ENCODE data around the gene ST6GALNAC1.

- TF ChIP-seq CTCF (IDR thresholded peaks at IDR 0.05; ENCODE audit: low read length) (no peak), EZH2 (IDR thresholded peaks at IDR 0.05; ENCODE audit: borderline replicate concordance, low read length) (no peak)
Observed at GRCh38 chr17:76626442-76626841, 17.1 kb downstream of the ST6GALNAC1 start.

All from OCI-LY1 (cell line).